IMR-90 (cell line): ENCODE measurements around the gene ZRANB3. TPM values are rescaled to one million over a fixed set of nuclear protein-coding genes. Genes with fewer than 3 reads are reported as not detected.

Experiments
- ATAC-seq: fragments of 200-7000 bp; cut with Tn5 transposase; 2 replicates; pipeline ENCODE4 v1.9.1; 2020; ENCODE audit warnings: low read depth, mild to moderate bottlenecking, moderate library complexity
- BruUV-seq: library from RNA; stranded (reverse); fragments of 400-500 nt; replicated peaks from 2 replicates; lab custom pipeline; 2021; lab: Mats Ljungman, UMichigan
- CTCF ChIA-PET: fragments of 300-600 bp; formaldehyde crosslinking; extraction: SDS; loops from one replicate; lab custom pipeline; 2021; ENCODE audit warnings: antibody characterized with exemption; lab: Yijun Ruan, JAX
- POLR2A ChIA-PET: fragments of 300-600 bp; sonication (Branson Sonifier 250); formaldehyde crosslinking; loops from one replicate; lab custom pipeline; 2022; ENCODE audit warnings: antibody characterized with exemption; ENCODE audit not compliant: unreplicated experiment; lab: Charles Lee
- DNase-seq: peaks from one replicate; pipeline ENCODE4 v3.0.0; 2013
- H2AFZ ChIP-seq: replicated peaks from 2 replicates; pipeline ENCODE3; 2013; ENCODE audit warnings: low read length, mild to moderate bottlenecking; ENCODE audit not compliant: poor library complexity
- H2AK5ac ChIP-seq: 2 replicates; pipeline ENCODE4 v1.6.1; 2013; ENCODE audit warnings: low read depth, low read length, inconsistent platforms
- H2AK9ac ChIP-seq: replicated peaks from 2 replicates; pipeline ENCODE3; 2013; ENCODE audit warnings: mild to moderate bottlenecking, low read depth, low read length, moderate library complexity; ENCODE audit not compliant: poor library complexity
- H2BK120ac ChIP-seq: 2 replicates; pipeline ENCODE4 v1.6.1; 2013; ENCODE audit warnings: low read depth, low read length, inconsistent platforms
- H2BK15ac ChIP-seq: 3 replicates; pipeline ENCODE4 v1.6.1; 2013; ENCODE audit warnings: low read depth, low read length, inconsistent platforms
- H2BK20ac ChIP-seq: 2 replicates; pipeline ENCODE4 v1.6.1; 2013; ENCODE audit warnings: low read depth, mild to moderate bottlenecking, inconsistent platforms, low read length, moderate library complexity
- H2BK5ac ChIP-seq: 2 replicates; pipeline ENCODE4 v1.6.1; 2013; ENCODE audit warnings: mild to moderate bottlenecking, low read depth, low read length, inconsistent platforms; ENCODE audit not compliant: poor library complexity, severe bottlenecking
- H3K14ac ChIP-seq: replicated peaks from 2 replicates; pipeline ENCODE4 v1.6.1; 2013; ENCODE audit warnings: low read depth, low read length, inconsistent platforms
- H3K18ac ChIP-seq: 2 replicates; pipeline ENCODE4 v1.6.1; 2013; ENCODE audit warnings: low read depth, low read length, control low read depth
- H3K23ac ChIP-seq: 2 replicates; pipeline ENCODE4 v1.6.1; 2013; ENCODE audit warnings: low read depth, low read length, inconsistent platforms
- H3K27ac ChIP-seq: 2 replicates; pipeline ENCODE4 v1.5.1; 2013; ENCODE audit warnings: mild to moderate bottlenecking, control low read depth, low read length; ENCODE audit not compliant: insufficient read depth
- H3K27me3 ChIP-seq: 2 replicates; pipeline ENCODE4 v1.6.1; 2013; ENCODE audit warnings: low read length; ENCODE audit not compliant: control insufficient read depth, insufficient read depth
- H3K36me3 ChIP-seq: 2 replicates; pipeline ENCODE4 v1.6.1; 2013; ENCODE audit warnings: low read length, mixed read lengths; ENCODE audit not compliant: control insufficient read depth, insufficient read depth
- H3K4ac ChIP-seq: 2 replicates; pipeline ENCODE4 v1.6.1; 2013; ENCODE audit warnings: low read depth, low read length, inconsistent platforms
- H3K4me1 ChIP-seq: 2 replicates; pipeline ENCODE4 v1.6.1; 2013; ENCODE audit warnings: low read length, mixed read lengths; ENCODE audit not compliant: control insufficient read depth, insufficient read depth
- H3K4me2 ChIP-seq: 2 replicates; pipeline ENCODE4 v1.6.1; 2013; ENCODE audit warnings: low read depth, mild to moderate bottlenecking, control low read depth, low read length, moderate library complexity
- H3K4me3 ChIP-seq: 2 replicates; pipeline ENCODE4 v1.5.1; 2013; ENCODE audit warnings: low read depth, mild to moderate bottlenecking, control low read depth, low read length, moderate library complexity; ENCODE audit not compliant: insufficient read depth
- H3K56ac ChIP-seq: 2 replicates; pipeline ENCODE4 v1.6.1; 2013; ENCODE audit warnings: low read length, inconsistent platforms; ENCODE audit not compliant: insufficient read depth; ENCODE audit errors: extremely low read depth
- H3K79me1 ChIP-seq, 2 experiments: 2 replicates each; pipeline ENCODE4 v1.6.1; 2013; ENCODE audit warnings: low read length in 2 of 2, inconsistent platforms in 1 of 2, low read depth in 1 of 2
- H3K9ac ChIP-seq: 2 replicates; pipeline ENCODE4 v1.6.1; 2013; ENCODE audit warnings: low read depth, low read length, control low read depth
- H3K9me1 ChIP-seq: 2 replicates; pipeline ENCODE4 v1.6.1; 2013; ENCODE audit warnings: low read length, inconsistent platforms; ENCODE audit not compliant: insufficient read depth
- H3K9me3 ChIP-seq: 2 replicates; pipeline ENCODE4 v1.6.1; 2013; ENCODE audit warnings: low read length; ENCODE audit not compliant: control insufficient read depth, insufficient read depth
- H4K20me1 ChIP-seq: 2 replicates; pipeline ENCODE4 v1.6.1; 2013; ENCODE audit warnings: low read length, inconsistent platforms; ENCODE audit not compliant: insufficient read depth
- H4K5ac ChIP-seq: 2 replicates; pipeline ENCODE4 v1.6.1; 2013; ENCODE audit warnings: mild to moderate bottlenecking, low read depth, low read length, control low read depth
- H4K8ac ChIP-seq, 2 experiments: 2 replicates each; pipeline ENCODE4 v1.6.1; 2013; ENCODE audit warnings: low read depth in 2 of 2, low read length in 2 of 2, control low read depth in 1 of 2, inconsistent platforms in 1 of 2
- H4K91ac ChIP-seq: 2 replicates; pipeline ENCODE4 v1.6.1; 2013; ENCODE audit warnings: low read depth, low read length, inconsistent platforms; ENCODE audit not compliant: insufficient read depth
- ELK1 ChIP-seq: fragments of 150-350 bp; IDR thresholded peaks from 2 replicates; pipeline ENCODE4 v1.6.1; 2016; ENCODE audit warnings: low read depth, mild to moderate bottlenecking, low read length, moderate library complexity, borderline replicate concordance
- FOS ChIP-seq: fragments of 150-350 bp; IDR thresholded peaks from 2 replicates; pipeline ENCODE4 v1.6.1; 2016; ENCODE audit warnings: low read depth, low read length
- MAZ ChIP-seq: IDR thresholded peaks from 2 replicates; pipeline ENCODE4 v1.6.1; 2012; ENCODE audit warnings: low read depth, mild to moderate bottlenecking, low read length, improper control_type of control experiment, moderate library complexity, borderline replicate concordance
- NFE2L2 ChIP-seq: fragments of 150-350 bp; IDR thresholded peaks from 2 replicates; pipeline ENCODE4 v1.6.1; 2016; ENCODE audit warnings: low read depth, mild to moderate bottlenecking, low read length
- POLR2A ChIP-seq: IDR thresholded peaks from 2 replicates; pipeline ENCODE4 v1.6.1; 2012; ENCODE audit warnings: mild to moderate bottlenecking, low read depth, low read length
- WGBS, 2 experiments: methylation state at CpG; one replicate each; pipeline versions ENCODE4 v1.1.5 to v1.1.7; 2013; ENCODE audit warnings: missing lambda C conversion rate in 2 of 2; ENCODE audit not compliant: insufficient read length in 1 of 2; ENCODE audit errors: extremely low coverage in 2 of 2; 5-methylcytosine and 5-hydroxymethylcytosine counted together
- dilution Hi-C: fragments of 300-500 bp; cut with HindIII; formaldehyde crosslinking; loops from one replicate; pipeline ENCODE4 v1.14.3; 2018; ENCODE audit warnings: low sequenced_read_pairs; ENCODE audit not compliant: unreplicated experiment
- in situ Hi-C: fragments of 300-500 bp; cut with MboI; formaldehyde crosslinking; loops from 3 replicates; pipeline ENCODE4 v1.14.3; 2019; ENCODE audit warnings: low sequenced_read_pairs, inconsistent platforms, mixed read lengths
- intact Hi-C: fragments of 100-400 bp; cut with micrococcal nuclease; formaldehyde crosslinking; loops from 2 replicates; pipeline ENCODE4 v1.10.0; 2022
- polyA plus RNA-seq, 3 experiments: library from polyadenylated mRNA; depleted of rRNA; stranded (reverse); fragments of >200 nt; gene quantifications; 2 replicates each; pipeline ENCODE4 v1.2.3, GENCODE V29; 2012; ENCODE audit warnings: low replicate concordance in 1 of 3
- total RNA-seq: library from RNA; depleted of rRNA; stranded (reverse); fragments of >200 nt; gene quantifications from 2 replicates; pipeline ENCODE4 v1.2.3, GENCODE V29; 2012
- TF ChIP-seq, protein P1 (sequence below): fragments of 150-350 bp; IDR thresholded peaks from 2 replicates; pipeline ENCODE4 v1.6.1; 2017; ENCODE audit warnings: mild to moderate bottlenecking, antibody characterized with exemption, low read length, low read depth

ZRANB3 gene
- total and polyA plus RNA-seq, 2 of the 4 experiments (the other 2 are of a cell fraction) = 3.4 to 9.3 TPM

GRCh38 chr2:135182190-135182589 lies 348.8 kb downstream of the ZRANB3 start:
- ChIA-PET CTCF (no interaction called here), POLR2A (no interaction called here)
- H3K9me1 ChIP-seq = peaks cover 5% of the 10 kb centered on the region; the same call in 1 of the 2 replicates
- H3K27ac ChIP-seq = no peak overlapping the region
- no peak overlapping the region for H3K18ac ChIP-seq
- H3K23ac ChIP-seq = no peak overlapping the region
- no peak overlapping the region for H3K56ac ChIP-seq
- no peaks in the 10 kb centered on the region for H3K27me3 ChIP-seq
- BruUV-seq = no TSS peak
- no peak overlapping the region for H3K4me3 ChIP-seq
- H3K9ac ChIP-seq = no peak overlapping the region
- ATAC-seq (no peak), DNase-seq (no peak)
- TF ChIP-seq FOS = no peak
- no peak for TF ChIP-seq MAZ
- TF ChIP-seq NFE2L2 = no peak
- TF ChIP-seq POLR2A = no peak
- TF ChIP-seq, protein P1, sequence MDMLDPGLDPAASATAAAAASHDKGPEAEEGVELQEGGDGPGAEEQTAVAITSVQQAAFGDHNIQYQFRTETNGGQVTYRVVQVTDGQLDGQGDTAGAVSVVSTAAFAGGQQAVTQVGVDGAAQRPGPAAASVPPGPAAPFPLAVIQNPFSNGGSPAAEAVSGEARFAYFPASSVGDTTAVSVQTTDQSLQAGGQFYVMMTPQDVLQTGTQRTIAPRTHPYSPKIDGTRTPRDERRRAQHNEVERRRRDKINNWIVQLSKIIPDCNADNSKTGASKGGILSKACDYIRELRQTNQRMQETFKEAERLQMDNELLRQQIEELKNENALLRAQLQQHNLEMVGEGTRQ = no peak
- TF ChIP-seq ELK1 = no peak
- H3K4ac ChIP-seq = no peak overlapping the region
- H3K4me2 ChIP-seq = no peak overlapping the region
- dilution Hi-C loops (no loop called here), intact Hi-C loops (no loop called here), in situ Hi-C loops (no loop called here)
- H2BK5ac ChIP-seq = no peak overlapping the region
- no peaks in the 10 kb centered on the region for H3K79me1 ChIP-seq
- H2AK5ac ChIP-seq = no peak overlapping the region
- H4K20me1 ChIP-seq = no peaks in the 10 kb centered on the region
- 0 out of 2 replicates have a peak, but pooled peaks cover 2% of the 10 kb centered on the region for H3K36me3 ChIP-seq
- H3K9me3 ChIP-seq = no peaks in the 10 kb centered on the region
- peaks cover 2% of the 10 kb centered on the region; the same call in 1 of the 2 replicates for H3K4me1 ChIP-seq
- H2AFZ ChIP-seq = no peak overlapping the region
- H3K14ac ChIP-seq = no peak overlapping the region
- H2BK15ac ChIP-seq = no peak overlapping the region
- no peak overlapping the region for H2BK20ac ChIP-seq
- H2BK120ac ChIP-seq = no peak overlapping the region
- WGBS, 2 experiments = 95% methylated on average over 6 of the region's 8 CpGs; no CpG with 5 or more reads in 1 of the 2 experiments
- no peak overlapping the region for H4K91ac ChIP-seq
- no peak overlapping the region for H2AK9ac ChIP-seq
- H4K5ac ChIP-seq = no peak overlapping the region
- no peak overlapping the region for H4K8ac ChIP-seq
